H54 (cell line): ENCODE results near the gene NKX6-2.

ENCODE experiments used
- DNase-seq: peaks from one replicate; pipeline ENCODE4 v3.0.0; 2011; ENCODE audit warnings: low spot score, mixed read lengths; ENCODE audit not compliant: insufficient read length
- FAIRE-seq: peaks from 3 replicates; lab custom pipeline; 2011; peaks lifted over from hg19 to GRCh38; lab: Jason Lieb, UNC
- POLR2A ChIP-seq: IDR thresholded peaks from 2 replicates; pipeline ENCODE4 v1.6.1; 2011; ENCODE audit warnings: low read depth, mild to moderate bottlenecking, low read length

NKX6-2 gene

GRCh38 chr10:132742837-132743194, 43.1 kb downstream of the NKX6-2 start:
- no peak for DNase-seq
- no peak for TF ChIP-seq POLR2A
- FAIRE-seq: no peak

GRCh38 chr10:132742167-132742836, 43.6 kb downstream of the NKX6-2 start:
- DNase-seq: no peak
- FAIRE-seq: no peak
- no peak for TF ChIP-seq POLR2A

- FAIRE-seq (no peak), DNase-seq (no peak)
- TF ChIP-seq POLR2A: no peak
Measured at GRCh38 chr10:132740588-132740987, 45.4 kb downstream of the NKX6-2 start.

- DNase-seq (no peak), FAIRE-seq (no peak)
Measured at GRCh38 chr10:132739225-132739613, 46.7 kb downstream of the NKX6-2 start.

GRCh38 chr10:132738454-132739224, 47.3 kb downstream of the NKX6-2 start:
- no peak for DNase-seq
- no peak for FAIRE-seq
- TF ChIP-seq POLR2A: no peak

More at GRCh38 chr10:132739225-132739613, 46.7 kb downstream of the NKX6-2 start:
- no peak for TF ChIP-seq POLR2A

GRCh38 chr10:132737390-132738048, 48.4 kb downstream of the NKX6-2 start:
- TF ChIP-seq POLR2A: no peak
- FAIRE-seq: no peak

GRCh38 chr10:132735923-132736391, 50.0 kb downstream of the NKX6-2 start:
- no peak for DNase-seq
- TF ChIP-seq POLR2A: no peak
- FAIRE-seq: no peak

More at GRCh38 chr10:132737390-132738048, 48.4 kb downstream of the NKX6-2 start:
- no peak for DNase-seq

GRCh38 chr10:132735341-132735775, 50.6 kb downstream of the NKX6-2 start:
- no peak for TF ChIP-seq POLR2A
- FAIRE-seq (no peak), DNase-seq (no peak)

GRCh38 chr10:132733926-132734325, 52.0 kb downstream of the NKX6-2 start:
- FAIRE-seq (no peak), DNase-seq (no peak)
- no peak for TF ChIP-seq POLR2A
